ENCODE data around the gene CYP46A1.

The CYP46A1 gene

DNA sequence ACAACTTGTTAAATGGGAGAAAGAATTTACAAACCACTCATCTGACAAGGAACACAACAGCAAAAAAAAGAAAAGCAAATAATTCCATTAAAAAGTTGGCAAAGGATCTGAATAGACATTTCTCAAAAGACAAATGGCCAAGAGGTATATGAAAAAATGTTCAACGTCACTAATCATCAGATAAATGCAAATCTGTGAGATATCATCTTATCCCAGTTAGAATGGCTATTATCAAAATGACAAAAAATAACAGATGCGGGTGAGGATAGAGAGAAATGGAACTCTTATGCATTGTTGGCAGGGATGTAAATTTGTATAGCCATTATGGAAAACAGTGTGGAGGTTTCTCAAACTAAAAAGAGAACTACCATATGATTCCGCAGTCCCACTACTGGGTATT, 29.9 kb downstream of the CYP46A1 start:
- DNase-seq (ENCODE audit: low read depth) = no peak
- no peak overlapping the region for H3K4me3 ChIP-seq (ENCODE audit: low read depth, low read length)
- no peak for TF ChIP-seq CTCF (IDR thresholded peaks at IDR 0.05; ENCODE audit: low read depth, low read length, missing control alignments)

DNA sequence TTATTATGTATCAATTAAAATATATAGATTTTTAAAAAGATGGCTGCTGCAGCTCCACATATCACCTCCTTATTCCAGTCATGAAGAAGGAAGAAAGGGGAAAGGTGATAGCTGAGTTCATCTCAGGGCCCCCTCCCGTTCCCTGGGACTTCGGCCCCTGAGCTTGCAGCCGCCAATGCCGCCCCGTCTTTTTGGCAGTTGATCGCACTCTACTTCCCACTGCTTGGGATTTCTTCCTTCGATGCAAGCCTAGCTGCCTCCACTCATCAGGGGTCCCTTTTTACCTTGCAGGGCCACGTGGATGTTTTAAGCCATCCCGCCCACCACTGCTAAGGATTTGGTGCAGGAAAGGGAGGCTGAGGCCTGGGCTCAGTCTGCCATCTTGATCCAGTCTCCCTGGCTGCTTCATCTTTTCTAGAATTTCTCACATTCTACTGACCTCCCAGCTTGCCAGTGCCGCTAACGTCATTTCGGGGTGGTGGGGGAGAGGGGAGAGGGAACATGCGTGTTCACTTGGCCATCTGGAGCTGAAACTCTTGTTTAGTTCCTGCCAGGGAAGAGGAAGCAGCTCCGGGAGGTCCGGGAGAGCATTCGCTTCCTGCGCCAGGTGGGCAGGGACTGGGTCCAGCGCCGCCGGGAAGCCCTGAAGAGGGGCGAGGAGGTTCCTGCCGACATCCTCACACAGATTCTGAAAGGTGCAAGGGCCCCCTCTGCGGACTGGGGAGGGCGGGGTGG, 31.3 kb downstream of the CYP46A1 start:
- no peak for DNase-seq (ENCODE audit: low read depth)
- no peak for TF ChIP-seq CTCF (IDR thresholded peaks at IDR 0.05; ENCODE audit: low read depth, low read length, missing control alignments)
- H3K4me3 ChIP-seq (ENCODE audit: low read depth, low read length) = no peak overlapping the region

- DNase-seq (ENCODE audit: low read depth) = no peak
- no peak for TF ChIP-seq CTCF (IDR thresholded peaks at IDR 0.05; ENCODE audit: low read depth, low read length, missing control alignments)
- H3K4me3 ChIP-seq (ENCODE audit: low read depth, low read length) = no peak overlapping the region
Observed at GRCh38 chr14:99716091-99716849, 32.2 kb downstream of the CYP46A1 start.

DNA sequence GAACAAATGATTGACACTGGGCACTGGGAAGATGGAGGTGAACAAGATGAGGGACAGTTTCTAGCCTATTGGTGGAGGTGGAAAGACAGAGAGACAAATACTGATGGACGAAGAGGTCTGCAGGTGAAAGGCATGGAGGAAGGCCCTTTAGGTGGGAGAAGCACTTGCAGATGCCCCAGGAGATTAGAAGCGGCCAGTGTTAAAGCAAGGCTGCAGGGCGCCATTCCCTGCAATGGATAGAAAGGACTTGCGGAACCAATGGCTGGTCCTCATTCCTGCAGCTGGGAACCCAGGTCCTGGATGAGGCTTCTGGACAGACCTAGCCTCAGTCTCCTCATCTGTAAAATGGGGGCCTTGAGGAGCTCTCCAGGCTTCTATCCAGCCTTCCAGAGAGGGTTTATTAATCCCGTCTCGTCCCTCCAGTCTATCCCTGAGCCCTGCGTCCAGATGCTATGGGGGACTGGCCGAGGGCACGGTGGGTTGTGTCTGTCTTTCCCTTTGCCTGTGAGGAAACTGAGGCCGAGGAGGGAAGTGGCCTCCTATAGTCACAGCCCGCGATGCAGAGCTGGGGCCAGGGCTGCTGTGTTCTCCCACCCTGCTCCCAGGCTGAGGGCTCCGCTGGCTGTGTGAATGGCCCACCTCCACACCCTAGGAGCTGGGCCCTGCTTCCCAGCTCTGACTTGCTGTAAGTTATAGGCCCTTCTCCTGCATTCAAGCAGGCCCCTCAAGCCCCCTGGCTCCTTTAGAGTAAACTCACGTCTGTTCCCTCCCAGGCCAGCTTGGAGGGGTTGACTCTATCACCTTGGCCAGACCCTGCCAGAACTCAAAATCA, 33.0 kb downstream of the CYP46A1 start:
- DNase-seq (ENCODE audit: low read depth) = no peak
- no peak overlapping the region for H3K4me3 ChIP-seq (ENCODE audit: low read depth, low read length)
- TF ChIP-seq CTCF (IDR thresholded peaks at IDR 0.05; ENCODE audit: low read depth, low read length, missing control alignments) = no peak

GRCh38 chr14:99717682-99718013, 33.5 kb downstream of the CYP46A1 start:
- no peak for DNase-seq (ENCODE audit: low read depth)
- no peak for TF ChIP-seq CTCF (IDR thresholded peaks at IDR 0.05; ENCODE audit: low read depth, low read length, missing control alignments)
- H3K4me3 ChIP-seq (ENCODE audit: low read depth, low read length) = no peak overlapping the region

GRCh38 chr14:99718031-99718810, 34.1 kb downstream of the CYP46A1 start:
- H3K4me3 ChIP-seq (ENCODE audit: low read depth, low read length) = no peak overlapping the region
- peak; percentile 18 for DNase-seq (ENCODE audit: low read depth)
- TF ChIP-seq CTCF (IDR thresholded peaks at IDR 0.05; ENCODE audit: low read depth, low read length, missing control alignments) = no peak

Data from GM12864 (cell line).